ENCODE measurements around the gene TRIML2. TPM values are rescaled to one million over a fixed set of nuclear protein-coding genes. Genes with fewer than 3 reads are reported as not detected.
"Not testable (repeated sequence)": the region's sequence is repeated elsewhere in the genome, so short reads cannot be mapped to it uniquely, and the experiment has no call there.

The TRIML2 gene
- total RNA-seq, 2 donors from 2014 or later = 0.74 TPM; not detected in 1

- Histone ChIP-seq H3K36me3 (no peaks in the 10 kb centered on the region), H3K27ac (no peak overlapping the region), H3K4me3 (no peak overlapping the region), H3K27me3 (replicated peaks; ENCODE audit: insufficient read depth) (no peaks in the 10 kb centered on the region), H3K4me1 (replicated peaks) (no peaks in the 10 kb centered on the region), H3K9me3 (no peaks in the 10 kb centered on the region)
- DNase-seq (ENCODE audit: low spot score) = no peak
- 93% methylated on average over 14 of the region's 14 CpGs for WGBS
- TF ChIP-seq CTCF (IDR thresholded peaks at IDR 0.05) (no peak), POLR2AphosphoS5 (IDR thresholded peaks at IDR 0.05) (no peak), POLR2A (IDR thresholded peaks at IDR 0.05) (no peak)
- intact Hi-C loops (cut with DNase I) = no loop called here
Measured at GRCh38 chr4:188061083-188061482, 48.3 kb downstream of the TRIML2 start.

DNA sequence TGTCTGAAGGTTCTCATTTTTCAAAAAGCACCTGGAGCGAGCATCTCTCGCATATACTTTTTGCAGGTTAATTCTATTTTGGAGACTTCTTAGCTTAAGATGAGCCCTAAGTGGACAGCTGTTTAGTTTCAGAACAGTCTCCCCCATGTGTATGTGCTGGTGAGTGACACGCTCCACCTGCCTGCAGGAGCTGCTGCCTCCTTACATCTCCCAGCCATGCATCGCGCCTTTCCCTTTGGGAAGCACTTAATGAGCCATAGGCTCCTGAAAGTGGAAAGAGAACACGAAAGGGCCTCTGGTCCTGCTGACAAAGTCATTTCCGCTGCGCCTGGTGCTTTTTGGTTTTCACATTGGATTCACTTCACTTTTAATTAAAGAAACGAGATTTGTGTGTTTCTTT, 56.1 kb downstream of the TRIML2 start:
- Histone ChIP-seq H3K36me3 (no peaks in the 10 kb centered on the region), H3K27me3 (replicated peaks; ENCODE audit: insufficient read depth) (no peaks in the 10 kb centered on the region), H3K4me3 (no peak overlapping the region), H3K9me3 (no peaks in the 10 kb centered on the region), H3K27ac (no peak overlapping the region), H3K4me1 (replicated peaks) (no peaks in the 10 kb centered on the region)
- intact Hi-C loops (cut with DNase I) = no loop called here
- WGBS = 79% methylated on average over 9 of the region's 9 CpGs
- TF ChIP-seq POLR2A (IDR thresholded peaks at IDR 0.05) (no peak), CTCF (IDR thresholded peaks at IDR 0.05) (no peak), POLR2AphosphoS5 (IDR thresholded peaks at IDR 0.05) (no peak)
- no peak for DNase-seq (ENCODE audit: low spot score)

GRCh38 chr4:188046657-188047056, 62.7 kb downstream of the TRIML2 start:
- Histone ChIP-seq H3K36me3 (no peaks in the 10 kb centered on the region), H3K27ac (no peak overlapping the region), H3K27me3 (replicated peaks; ENCODE audit: insufficient read depth) (no peaks in the 10 kb centered on the region), H3K4me3 (no peak overlapping the region), H3K9me3 (no peaks in the 10 kb centered on the region), H3K4me1 (replicated peaks) (no peaks in the 10 kb centered on the region)
- no peak for DNase-seq (ENCODE audit: low spot score)
- intact Hi-C loops (cut with DNase I) = no loop called here
- 24% methylated on average over 3 of the region's 3 CpGs for WGBS
- TF ChIP-seq CTCF (IDR thresholded peaks at IDR 0.05) (no peak), POLR2AphosphoS5 (IDR thresholded peaks at IDR 0.05) (no peak), POLR2A (IDR thresholded peaks at IDR 0.05) (no peak)

DNA sequence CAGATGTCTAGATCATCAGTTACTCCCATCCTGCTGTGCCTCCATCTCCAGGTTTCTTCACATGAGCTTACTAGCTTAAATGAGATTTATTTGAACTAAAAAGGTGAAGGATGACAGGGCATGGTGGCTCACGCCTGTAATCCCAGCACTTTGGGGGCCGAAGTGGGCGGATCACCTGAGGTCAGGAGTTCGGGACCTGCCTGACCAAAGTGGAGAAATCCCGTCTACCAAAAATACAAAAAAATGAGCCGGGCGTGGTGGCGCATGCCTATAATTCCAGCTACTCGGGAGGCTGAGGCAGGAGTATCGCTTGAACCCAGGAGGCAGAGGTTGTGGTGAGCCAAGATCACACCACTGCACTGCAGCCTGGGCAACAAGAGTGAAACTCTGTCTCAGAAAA, 63.9 kb downstream of the TRIML2 start:
- intact Hi-C loops (cut with DNase I); H3K9me3 ChIP-seq; H3K36me3 ChIP-seq; DNase-seq (ENCODE audit: low spot score); H3K27ac ChIP-seq; H3K4me1 ChIP-seq (replicated peaks); H3K4me3 ChIP-seq; H3K27me3 ChIP-seq (replicated peaks; ENCODE audit: insufficient read depth): not testable (repeated sequence)
- WGBS = 89% methylated on average over 10 of the region's 10 CpGs

- WGBS = 90% methylated on average over 5 of the region's 5 CpGs
- no peak overlapping the region for H3K27ac ChIP-seq
Measured at GRCh38 chr4:188043154-188043553, 66.2 kb downstream of the TRIML2 start.

More at GRCh38 chr4:188043154-188043553, 66.2 kb downstream of the TRIML2 start:
- TF ChIP-seq CTCF (IDR thresholded peaks at IDR 0.05) (no peak), POLR2A (IDR thresholded peaks at IDR 0.05) (no peak), POLR2AphosphoS5 (IDR thresholded peaks at IDR 0.05) (no peak)
- no peaks in the 10 kb centered on the region for H3K4me1 ChIP-seq (replicated peaks)
- H3K9me3 ChIP-seq = no peaks in the 10 kb centered on the region
- H3K27me3 ChIP-seq (replicated peaks; ENCODE audit: insufficient read depth) = no peaks in the 10 kb centered on the region
- no peak overlapping the region for H3K4me3 ChIP-seq
- intact Hi-C loops (cut with DNase I) = no loop called here
- DNase-seq (ENCODE audit: low spot score) = no peak
- H3K36me3 ChIP-seq = no peaks in the 10 kb centered on the region
